Measurements from ENCODE around the gene E2F2.

The E2F2 gene

DNA sequence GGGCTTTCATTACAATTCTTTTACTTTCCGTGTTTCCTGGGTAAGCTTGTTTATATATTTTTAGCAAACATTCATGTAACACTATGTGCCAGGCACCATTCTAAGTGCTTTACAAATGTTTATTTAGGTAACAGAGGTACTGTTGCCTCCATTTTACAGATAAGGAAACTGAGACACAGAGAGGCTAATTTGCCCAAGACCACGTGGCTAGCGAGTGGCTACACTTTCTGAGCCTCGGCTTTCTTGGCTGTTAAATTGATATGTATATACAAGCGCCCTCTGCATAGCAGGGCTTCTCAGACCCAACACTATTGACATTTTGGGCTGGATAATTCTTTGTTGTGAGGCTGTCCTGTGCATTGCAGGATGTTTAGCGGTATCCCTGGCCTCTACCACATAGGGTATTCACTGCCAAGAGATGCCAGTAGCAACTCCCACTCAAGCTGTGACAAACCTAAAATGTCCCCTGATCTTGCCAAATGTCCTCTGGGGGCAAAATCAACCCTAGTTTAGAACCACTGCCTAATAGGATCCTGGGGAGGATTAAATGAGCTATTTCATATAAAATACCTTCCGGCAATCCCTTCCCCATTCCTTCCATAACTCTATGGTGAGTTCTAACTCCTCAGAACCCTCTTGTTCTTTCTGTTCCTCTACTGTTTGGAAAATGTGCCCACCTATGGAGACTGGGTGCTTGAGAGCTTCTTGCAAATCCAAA, 45.5 kb upstream of the E2F2 start:
- no peak overlapping the region for H3K4me3 ChIP-seq (ENCODE audit: low read depth, low read length)

DNA sequence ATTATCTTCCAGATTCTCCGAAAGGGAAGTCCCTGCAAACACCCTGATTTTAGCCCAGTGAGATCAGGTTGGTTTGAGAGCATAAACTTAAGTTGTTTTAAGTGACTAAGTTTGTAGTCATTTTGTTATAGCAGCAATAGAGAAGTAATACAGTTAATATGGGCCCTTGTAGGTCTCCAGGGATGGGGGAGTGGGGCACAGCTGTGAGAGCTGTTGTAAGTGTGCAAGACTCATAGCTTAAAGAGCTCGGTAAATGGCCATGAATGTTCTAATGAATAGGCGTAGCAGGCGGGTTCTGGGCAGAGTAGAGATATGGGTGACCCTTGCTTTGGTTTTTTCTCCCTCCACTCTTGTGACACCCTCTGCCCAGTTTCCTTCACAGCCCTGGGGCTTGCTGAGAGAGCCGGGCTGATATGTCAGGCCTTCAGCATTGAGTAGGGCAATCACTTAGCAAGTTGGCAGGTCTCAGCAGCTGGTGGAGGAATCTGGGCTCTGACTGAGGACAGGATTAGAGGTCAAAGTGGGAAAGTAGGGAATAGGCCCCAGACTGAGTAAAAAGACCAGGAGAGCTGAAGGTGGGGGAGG, 44.3 kb upstream of the E2F2 start:
- Histone ChIP-seq H3K27ac (peak overlapping the region; percentile 24; the same call in 1 of the 2 replicates), H3K9me3 (ENCODE audit: severe bottlenecking) (no peaks in the 10 kb centered on the region), H3K36me3 (no peaks in the 10 kb centered on the region), H3K27me3 (ENCODE audit: insufficient read depth, low read depth, severe bottlenecking) (no peaks in the 10 kb centered on the region), H3K4me3 (ENCODE audit: low read depth, low read length) (no peak overlapping the region)
- TF ChIP-seq, protein P1, sequence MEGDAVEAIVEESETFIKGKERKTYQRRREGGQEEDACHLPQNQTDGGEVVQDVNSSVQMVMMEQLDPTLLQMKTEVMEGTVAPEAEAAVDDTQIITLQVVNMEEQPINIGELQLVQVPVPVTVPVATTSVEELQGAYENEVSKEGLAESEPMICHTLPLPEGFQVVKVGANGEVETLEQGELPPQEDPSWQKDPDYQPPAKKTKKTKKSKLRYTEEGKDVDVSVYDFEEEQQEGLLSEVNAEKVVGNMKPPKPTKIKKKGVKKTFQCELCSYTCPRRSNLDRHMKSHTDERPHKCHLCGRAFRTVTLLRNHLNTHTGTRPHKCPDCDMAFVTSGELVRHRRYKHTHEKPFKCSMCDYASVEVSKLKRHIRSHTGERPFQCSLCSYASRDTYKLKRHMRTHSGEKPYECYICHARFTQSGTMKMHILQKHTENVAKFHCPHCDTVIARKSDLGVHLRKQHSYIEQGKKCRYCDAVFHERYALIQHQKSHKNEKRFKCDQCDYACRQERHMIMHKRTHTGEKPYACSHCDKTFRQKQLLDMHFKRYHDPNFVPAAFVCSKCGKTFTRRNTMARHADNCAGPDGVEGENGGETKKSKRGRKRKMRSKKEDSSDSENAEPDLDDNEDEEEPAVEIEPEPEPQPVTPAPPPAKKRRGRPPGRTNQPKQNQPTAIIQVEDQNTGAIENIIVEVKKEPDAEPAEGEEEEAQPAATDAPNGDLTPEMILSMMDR (IDR thresholded peaks at IDR 0.05; ENCODE audit: low read depth, low read length), result no peak
- peak; percentile 49 for DNase-seq

More for the DNA sequence above, 45.5 kb upstream of the E2F2 start:
- TF ChIP-seq, protein P1 (IDR thresholded peaks at IDR 0.05; ENCODE audit: low read depth, low read length), result no peak
- Histone ChIP-seq H3K9me3 (ENCODE audit: severe bottlenecking) (no peaks in the 10 kb centered on the region), H3K27ac (no peak overlapping the region), H3K36me3 (no peaks in the 10 kb centered on the region), H3K27me3 (ENCODE audit: insufficient read depth, low read depth, severe bottlenecking) (no peaks in the 10 kb centered on the region)
- no peak for DNase-seq

DNA sequence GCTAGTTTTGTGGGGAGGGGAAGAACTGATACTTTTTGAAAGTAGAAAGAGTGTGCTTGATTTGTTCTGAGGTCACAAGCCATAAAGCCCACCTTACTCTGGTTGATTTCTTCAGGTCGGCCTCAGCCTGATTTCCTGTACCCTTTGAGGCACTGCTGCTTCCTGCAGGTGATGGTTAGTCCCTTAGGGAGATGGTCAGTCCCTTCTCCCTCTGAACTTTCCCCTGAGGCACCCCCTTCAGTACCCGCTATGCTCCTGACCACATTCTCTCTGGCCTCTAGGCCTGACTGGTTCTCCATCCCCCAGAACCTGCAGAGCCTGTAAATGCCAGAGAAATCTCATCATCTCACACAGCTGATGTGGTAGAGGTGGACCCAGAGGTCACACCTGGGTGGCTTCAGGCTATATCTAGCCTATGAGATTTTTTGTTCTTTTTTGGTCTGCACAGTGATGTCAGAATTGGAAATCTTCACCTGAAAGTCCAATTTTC, 43.3 kb upstream of the E2F2 start:
- TF ChIP-seq, protein P1 (IDR thresholded peaks at IDR 0.05; ENCODE audit: low read depth, low read length), result no peak
- H3K4me3 ChIP-seq (ENCODE audit: low read depth, low read length), result no peak overlapping the region
- H3K36me3 ChIP-seq, result no peaks in the 10 kb centered on the region
- DNase-seq, result no peak
- H3K9me3 ChIP-seq (ENCODE audit: severe bottlenecking), result no peaks in the 10 kb centered on the region
- no peaks in the 10 kb centered on the region for H3K27me3 ChIP-seq (ENCODE audit: insufficient read depth, low read depth, severe bottlenecking)
- H3K27ac ChIP-seq, result no peak overlapping the region

DNA sequence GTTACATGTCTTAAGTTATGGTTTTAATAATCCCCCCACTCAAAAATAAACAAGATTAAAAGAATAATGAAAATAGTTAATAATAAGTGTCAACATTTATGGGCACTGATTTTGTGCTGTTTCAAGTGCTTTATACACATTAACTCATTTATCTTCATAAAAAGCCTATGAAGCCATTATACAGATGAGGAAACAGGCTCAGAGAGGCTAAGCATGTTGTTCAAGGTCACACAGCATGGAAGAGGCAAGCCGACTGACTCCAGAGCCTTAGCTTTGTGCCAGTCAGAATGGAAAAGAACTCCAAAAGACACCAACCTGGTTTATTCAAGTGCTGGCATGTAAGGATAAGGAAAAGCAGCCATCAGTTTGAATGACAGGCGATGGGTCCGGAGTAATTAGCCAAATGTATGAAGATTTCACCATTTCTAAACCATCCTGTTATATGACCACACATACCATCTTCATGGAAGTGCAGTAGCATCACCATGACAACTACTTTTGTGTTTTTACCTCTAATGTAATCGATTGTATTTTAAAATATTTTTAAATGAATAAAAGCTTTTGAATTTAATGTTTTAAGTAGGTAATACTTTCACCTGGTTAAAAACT, 42.6 kb upstream of the E2F2 start:
- Histone ChIP-seq H3K36me3 (no peaks in the 10 kb centered on the region), H3K27ac (no peak overlapping the region)

DNA sequence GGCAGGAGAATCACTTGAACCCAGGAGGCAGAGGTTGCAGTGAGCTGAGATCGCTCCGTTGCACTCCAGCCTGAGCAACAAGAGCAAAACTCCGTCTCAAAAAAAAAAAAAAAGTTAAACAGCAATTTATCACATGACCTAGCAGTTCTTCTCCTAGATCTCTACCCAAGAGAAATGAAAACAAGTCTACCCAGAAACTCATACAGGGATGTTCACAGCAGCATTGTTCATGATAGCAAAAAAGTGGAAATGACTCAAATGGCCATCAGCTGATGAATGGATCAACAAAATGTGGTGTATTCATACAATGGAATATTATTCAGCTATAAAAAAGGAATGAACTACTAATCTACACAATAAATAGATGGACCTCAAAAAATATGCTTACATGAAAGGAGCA, 40.4 kb upstream of the E2F2 start:
- Histone ChIP-seq H3K36me3 (no peaks in the 10 kb centered on the region), H3K4me3 (ENCODE audit: low read depth, low read length) (no peak overlapping the region), H3K9me3 (ENCODE audit: severe bottlenecking) (no peaks in the 10 kb centered on the region), H3K27me3 (ENCODE audit: insufficient read depth, low read depth, severe bottlenecking) (no peaks in the 10 kb centered on the region), H3K27ac (no peak overlapping the region)
- no peak for DNase-seq
- TF ChIP-seq, protein P1 (IDR thresholded peaks at IDR 0.05; ENCODE audit: low read depth, low read length), result no peak

More for the DNA sequence above, 42.6 kb upstream of the E2F2 start:
- H3K4me3 ChIP-seq (ENCODE audit: low read depth, low read length), result no peak overlapping the region
- DNase-seq, result no peak
- TF ChIP-seq, protein P1 (IDR thresholded peaks at IDR 0.05; ENCODE audit: low read depth, low read length), result no peak
- H3K27me3 ChIP-seq (ENCODE audit: insufficient read depth, low read depth, severe bottlenecking), result no peaks in the 10 kb centered on the region
- H3K9me3 ChIP-seq (ENCODE audit: severe bottlenecking), result no peaks in the 10 kb centered on the region
